ENCODE data around the gene SLC27A3.
A peak's percentile ranks its signal among the peaks of the same experiment; 100 is the strongest.

GRCh38 chr1:153796786-153797659, 21.8 kb downstream of the SLC27A3 start:
- TF ChIP-seq CTCF (IDR thresholded peaks at IDR 0.05) (peak; percentile 84 to 93 (median 88)), POLR2AphosphoS5 (IDR thresholded peaks at IDR 0.05) (no peak)

Data from upper lobe of left lung (tissue), 4 donors.